Gastrocnemius medialis (tissue), 4 donors: ENCODE results near the gene R3HDM1.
A peak's percentile ranks its signal among the peaks of the same experiment; 100 is the strongest.

Experiments
- CTCF ChIP-seq, 5 experiments: fragments of 450-650 bp in 3 of 5; fragments of 200-600 bp in 2 of 5; sonication (generic) in 2 of 5; IDR thresholded peaks in 4 of 5; conservative IDR thresholded peaks in 1 of 5; 1 replicate in 4 of 5; 2 replicates in 1 of 5; pipeline ENCODE4 v1.5.1; 2016 to 2019; ENCODE audit warnings: antibody characterized with exemption in 5 of 5, mild to moderate bottlenecking in 3 of 5, moderate library complexity in 3 of 5
- POLR2A ChIP-seq, 2 donors: fragments of 450-650 bp; IDR thresholded peaks; one replicate each; pipeline ENCODE4 v1.6.1; 2017; ENCODE audit warnings: antibody characterized with exemption in 2 of 2, mild to moderate bottlenecking in 2 of 2, moderate library complexity in 2 of 2

DNA sequence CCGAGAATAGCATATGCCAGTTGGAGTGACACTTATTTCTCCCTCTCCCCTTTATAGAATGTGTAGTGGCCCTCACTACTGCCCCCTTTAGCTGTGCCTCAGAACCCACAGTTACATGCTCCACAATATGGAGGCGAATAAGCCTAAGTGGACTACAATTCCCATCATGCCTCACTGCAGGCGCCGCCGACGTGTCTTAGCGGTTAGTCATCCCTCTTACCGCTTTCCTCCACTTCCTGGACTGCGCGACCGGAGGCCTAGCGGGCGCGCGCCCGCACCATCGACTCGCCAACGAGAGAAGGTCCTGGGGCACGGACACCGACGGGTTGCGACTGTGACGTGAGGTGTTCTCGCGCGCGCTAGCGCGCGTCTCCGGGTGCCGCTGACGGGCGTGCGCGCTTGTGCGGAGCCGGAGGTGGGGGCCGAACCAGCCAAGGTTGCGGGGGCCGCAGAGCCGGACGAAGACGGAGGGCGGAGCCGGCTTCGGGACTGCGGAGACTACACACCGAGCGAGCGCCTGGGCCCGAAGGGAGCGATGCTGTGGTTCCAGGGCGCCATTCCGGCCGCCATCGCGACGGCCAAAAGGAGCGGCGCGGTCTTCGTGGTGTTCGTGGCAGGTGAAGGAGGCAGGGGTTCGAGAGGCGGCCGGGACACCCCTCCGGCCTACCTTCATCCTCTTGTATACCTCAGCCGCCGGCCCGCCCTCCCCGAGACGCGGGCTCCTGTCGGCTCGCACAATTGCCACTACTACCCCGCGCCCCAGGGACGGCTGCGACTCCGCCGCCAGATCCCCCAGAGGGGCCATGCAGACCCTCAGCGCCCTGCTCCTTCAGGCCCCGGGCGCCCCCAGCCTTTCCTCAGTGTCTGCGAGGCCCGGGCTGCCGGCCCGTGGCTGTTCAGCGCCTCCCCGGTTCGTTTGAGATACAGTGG lies 210.4 kb downstream of the R3HDM1 start, which contains the start of gene UBXN4:
- TF ChIP-seq CTCF (IDR thresholded peaks at IDR 0.05 in 4 of 5, conservative IDR thresholded peaks at IDR 0.05 in 1 of 5) (peak in 3 of 5 experiments; percentile 13 to 53 (median 30)), POLR2A (IDR thresholded peaks at IDR 0.05) (peak; percentile 94 to 96)
